Measurements from ENCODE around the gene FBXL13. TPM values are rescaled to one million over a fixed set of nuclear protein-coding genes. Genes with fewer than 3 reads are reported as not detected.

Gene FBXL13
- total and polyA plus RNA-seq, 2 of the 8 experiments (the other 6 are each of a cell fraction or from before 2014, with no cell fraction given): 1.2 to 2.8 TPM

DNA sequence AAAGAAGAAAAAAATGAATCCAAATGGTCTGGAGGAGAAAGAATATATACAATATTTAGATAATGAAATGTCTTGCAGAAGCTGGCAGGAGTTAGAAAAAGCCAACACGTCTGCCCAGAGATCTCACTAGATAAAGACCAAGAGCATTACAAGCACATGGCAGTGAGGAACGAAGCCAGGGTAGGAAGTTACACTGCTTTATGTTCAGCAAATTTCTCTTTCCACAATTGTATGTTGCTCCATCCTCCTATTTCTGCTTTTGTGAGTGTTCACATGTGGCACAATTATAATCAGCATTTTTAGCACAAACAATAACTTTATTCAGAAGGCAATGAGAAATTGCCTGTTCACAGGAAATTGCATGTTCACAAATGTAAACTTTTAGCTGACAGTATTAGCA, 108.1 kb downstream of the FBXL13 start:
- H3K4me2 ChIP-seq (ENCODE audit: insufficient read depth in 1 of 2, low read depth in 2 of 2, low read length in 2 of 2): no peak overlapping the region

More for the DNA sequence above, 108.1 kb downstream of the FBXL13 start:
- H4K91ac ChIP-seq (replicated peaks; ENCODE audit: insufficient read length, low read length): no peak overlapping the region
- H3K79me1 ChIP-seq (ENCODE audit: low read depth, low read length): no peaks in the 10 kb centered on the region
- no peak overlapping the region for H3K18ac ChIP-seq (ENCODE audit: extremely low read depth, low read length)
- H3K79me2 ChIP-seq (ENCODE audit: control insufficient read depth in 1 of 2, insufficient read depth in 2 of 2, low read length in 2 of 2): no peaks in the 10 kb centered on the region
- CTCF ChIA-PET (ENCODE audit: partially characterized antibody): interaction anchor here (0.9 to 1.0 kb wide), 2 partner anchors 93 to 105 kb away, joined by 3 read pairs; no protein-coding TSS in a partner anchor
- FAIRE-seq (no peak), DNase-seq (ENCODE audit: low read depth in 1 of 2, low spot score in 2 of 2) (no peak)
- H3K9ac ChIP-seq (replicated peaks in 1 of 4; ENCODE audit: extremely low read depth in 1 of 4, low read depth in 3 of 4, low read length in 3 of 4): no peak overlapping the region
- H3K9me3 ChIP-seq (ENCODE audit: insufficient read depth in 2 of 2, low read depth in 1 of 2, low read length in 1 of 2): no peaks in the 10 kb centered on the region
- H3K4me1 ChIP-seq (replicated peaks in 1 of 4; ENCODE audit: control insufficient read depth in 3 of 4, insufficient read depth in 4 of 4, low read length in 3 of 4): no peaks in the 10 kb centered on the region
- H3K27me3 ChIP-seq (replicated peaks in 1 of 4; ENCODE audit: control insufficient read depth in 3 of 4, extremely low read depth in 1 of 4, insufficient read depth in 3 of 4, low read length in 3 of 4): no peaks in the 10 kb centered on the region
- H3K36me3 ChIP-seq (ENCODE audit: control insufficient read depth in 2 of 4, insufficient read depth in 4 of 4, low read length in 3 of 4): no peaks in the 10 kb centered on the region
- H3K23ac ChIP-seq (ENCODE audit: insufficient read length): no peak overlapping the region
- no peak overlapping the region for H2AK5ac ChIP-seq (ENCODE audit: low read depth, low read length)
- WGBS, 2 experiments (ENCODE audit: extremely low coverage in 1 of 2, insufficient coverage in 1 of 2, insufficient read length in 1 of 2, insufficient replicate concordance in 2 of 2, low coverage in 1 of 2, low lambda C conversion rate in 2 of 2, missing lambda C conversion rate in 1 of 2): 95% methylated on average over 2 of the region's 2 CpGs; no CpG with 5 or more reads in 1 of the 2 experiments
- no peaks in the 10 kb centered on the region for H4K20me1 ChIP-seq (replicated peaks in 1 of 2; ENCODE audit: control insufficient read depth in 1 of 2, insufficient read depth in 2 of 2, low read length in 2 of 2)
- no peak overlapping the region for H2BK5ac ChIP-seq (ENCODE audit: low read depth, low read length)
- H3K4me3 ChIP-seq (ENCODE audit: extremely low read depth in 1 of 4, insufficient read depth in 2 of 4, low read depth in 3 of 4, low read length in 4 of 4): no peak overlapping the region
- H2BK12ac ChIP-seq (ENCODE audit: low read depth, low read length): no peak overlapping the region
- no peak overlapping the region for H3K56ac ChIP-seq (replicated peaks; ENCODE audit: insufficient read length, low read depth, low read length)
- no peak overlapping the region for H2BK120ac ChIP-seq (replicated peaks; ENCODE audit: low read depth, low read length)
- no peak overlapping the region for H2AFZ ChIP-seq (ENCODE audit: low read length)
- no peak overlapping the region for H2BK15ac ChIP-seq (ENCODE audit: low read length)
- no peak overlapping the region for H3K14ac ChIP-seq (ENCODE audit: insufficient read length)
- POLR2A ChIA-PET (ENCODE audit: partially characterized antibody): no interaction called here
- TF ChIP-seq, protein P1, sequence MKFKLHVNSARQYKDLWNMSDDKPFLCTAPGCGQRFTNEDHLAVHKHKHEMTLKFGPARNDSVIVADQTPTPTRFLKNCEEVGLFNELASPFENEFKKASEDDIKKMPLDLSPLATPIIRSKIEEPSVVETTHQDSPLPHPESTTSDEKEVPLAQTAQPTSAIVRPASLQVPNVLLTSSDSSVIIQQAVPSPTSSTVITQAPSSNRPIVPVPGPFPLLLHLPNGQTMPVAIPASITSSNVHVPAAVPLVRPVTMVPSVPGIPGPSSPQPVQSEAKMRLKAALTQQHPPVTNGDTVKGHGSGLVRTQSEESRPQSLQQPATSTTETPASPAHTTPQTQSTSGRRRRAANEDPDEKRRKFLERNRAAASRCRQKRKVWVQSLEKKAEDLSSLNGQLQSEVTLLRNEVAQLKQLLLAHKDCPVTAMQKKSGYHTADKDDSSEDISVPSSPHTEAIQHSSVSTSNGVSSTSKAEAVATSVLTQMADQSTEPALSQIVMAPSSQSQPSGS (IDR thresholded peaks at IDR 0.05; ENCODE audit: low read length): no peak
- TF ChIP-seq RFX5 (IDR thresholded peaks at IDR 0.05; ENCODE audit: borderline replicate concordance, low read depth, low read length): no peak
- H4K5ac ChIP-seq (ENCODE audit: insufficient read length, low read depth, low read length): no peak overlapping the region
- no peak overlapping the region for H2BK20ac ChIP-seq (ENCODE audit: low read length)
- H3K4ac ChIP-seq (replicated peaks; ENCODE audit: insufficient read length, low read depth, low read length): no peak overlapping the region
- no peak overlapping the region for H3K27ac ChIP-seq (ENCODE audit: low read depth, low read length)
- no peaks in the 10 kb centered on the region for H3K23me2 ChIP-seq (ENCODE audit: low read depth, low read length)
- no peak overlapping the region for H4K8ac ChIP-seq (ENCODE audit: extremely low read depth, insufficient read depth, low read length)

Measured in H1 (cell line).